Testis (tissue), 3 donors: Measurements from ENCODE around the gene AFAP1. TPM values are rescaled to one million over a fixed set of nuclear protein-coding genes. Genes with fewer than 3 reads are reported as not detected.

Experiments used
- DNase-seq: peaks from one replicate; pipeline ENCODE4 v3.0.0-alpha.2; 2019
- H3K27ac ChIP-seq, 2 donors: fragments of 200-600 bp; sonication (generic); one replicate each; pipeline ENCODE4 v1.5.1; 2019
- H3K27me3 ChIP-seq: fragments of 200-600 bp; sonication (generic); one replicate; pipeline ENCODE4 v1.5.1; 2019
- H3K36me3 ChIP-seq: fragments of 200-600 bp; sonication (generic); one replicate; pipeline ENCODE4 v1.5.1; 2017; ENCODE audit warnings: low read depth; ENCODE audit errors: missing control alignments
- H3K4me1 ChIP-seq: fragments of 200-600 bp; sonication (generic); one replicate; pipeline ENCODE4 v1.5.1; 2019
- H3K4me3 ChIP-seq, 2 donors: fragments of 200-600 bp; sonication (generic); one replicate each; pipeline ENCODE4 v1.5.1; 2017 to 2019
- H3K9me3 ChIP-seq: fragments of 200-600 bp; sonication (generic); one replicate; pipeline ENCODE4 v1.5.1; 2017
- POLR2A ChIP-seq: fragments of 450-650 bp; IDR thresholded peaks from one replicate; pipeline ENCODE4 v1.6.1; 2017; ENCODE audit warnings: antibody characterized with exemption, mild to moderate bottlenecking, moderate library complexity
- WGBS, 2 donors: methylation state at CpG; one replicate each; pipeline ENCODE4 v1.1.5; 2018; 5-methylcytosine and 5-hydroxymethylcytosine counted together
- intact Hi-C: fragments of 100-400 bp; cut with DNase I; formaldehyde crosslinking; loops from one replicate; pipeline ENCODE4 v1.15.1; 2023; ENCODE audit warnings: low total_unique reads
- polyA plus RNA-seq: library from polyadenylated mRNA; stranded (reverse); fragments of 350-450 nt; fragmentation: Illumina TruSeq; extraction: RNeasy Lipid Tissue Mini Kit (QIAGEN cat#74804); gene quantifications from one replicate; pipeline ENCODE4 v1.2.3, GENCODE V29; 2014; ENCODE audit warnings: low read depth, low replicate concordance; ENCODE audit not compliant: insufficient read depth
- total RNA-seq, 2 donors: library from RNA; depleted of rRNA; stranded (reverse); fragments of >200 nt; gene quantifications; one replicate each; pipeline ENCODE4 v1.2.3, GENCODE V29; 2016
- TF ChIP-seq, protein P1 (sequence below), 3 experiments: fragments of 450-650 bp in 2 of 3; fragments of 200-600 bp in 1 of 3; sonication (generic) in 1 of 3; IDR thresholded peaks; one replicate each; pipeline ENCODE4 v1.5.1; 2016 to 2019; ENCODE audit warnings: antibody characterized with exemption in 3 of 3, mild to moderate bottlenecking in 2 of 3, moderate library complexity in 1 of 3

AFAP1 gene
- total and polyA plus RNA-seq, 3 donors from 2014 or later, result 23.1 to 52.4 (median 51.4) TPM

DNA sequence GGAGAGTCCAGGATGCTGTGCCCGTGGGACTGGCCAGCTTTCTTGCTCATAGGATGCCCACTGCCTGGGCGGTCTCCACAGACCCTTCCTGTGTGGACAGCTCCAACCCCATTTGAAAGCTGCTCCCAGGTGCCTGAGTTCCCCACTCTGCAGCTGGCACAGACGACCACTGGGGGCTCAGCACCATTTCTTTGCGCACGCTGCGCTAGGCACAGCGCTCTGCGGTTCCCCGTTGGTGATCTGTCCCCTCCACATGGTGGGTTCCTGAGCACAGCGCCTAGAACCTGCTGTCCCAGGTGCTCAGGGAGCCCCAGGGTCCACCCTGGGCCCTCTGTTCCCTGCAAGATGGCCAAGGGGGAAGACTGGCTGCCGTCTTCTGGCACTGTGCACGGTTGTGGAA is 45.4 kb upstream of the AFAP1 start:
- Histone ChIP-seq H3K36me3 (no peaks in the 10 kb centered on the region), H3K27ac (no peak overlapping the region), H3K27me3 (no peaks in the 10 kb centered on the region), H3K4me1 (no peaks in the 10 kb centered on the region), H3K4me3 (no peak overlapping the region), H3K9me3 (no peaks in the 10 kb centered on the region)
- intact Hi-C loops, result no loop called here
- no peak for DNase-seq
- 90 to 93% methylated on average over 10 to 12 of the region's 12 CpGs for WGBS, 2 donors
- TF ChIP-seq, protein P1, sequence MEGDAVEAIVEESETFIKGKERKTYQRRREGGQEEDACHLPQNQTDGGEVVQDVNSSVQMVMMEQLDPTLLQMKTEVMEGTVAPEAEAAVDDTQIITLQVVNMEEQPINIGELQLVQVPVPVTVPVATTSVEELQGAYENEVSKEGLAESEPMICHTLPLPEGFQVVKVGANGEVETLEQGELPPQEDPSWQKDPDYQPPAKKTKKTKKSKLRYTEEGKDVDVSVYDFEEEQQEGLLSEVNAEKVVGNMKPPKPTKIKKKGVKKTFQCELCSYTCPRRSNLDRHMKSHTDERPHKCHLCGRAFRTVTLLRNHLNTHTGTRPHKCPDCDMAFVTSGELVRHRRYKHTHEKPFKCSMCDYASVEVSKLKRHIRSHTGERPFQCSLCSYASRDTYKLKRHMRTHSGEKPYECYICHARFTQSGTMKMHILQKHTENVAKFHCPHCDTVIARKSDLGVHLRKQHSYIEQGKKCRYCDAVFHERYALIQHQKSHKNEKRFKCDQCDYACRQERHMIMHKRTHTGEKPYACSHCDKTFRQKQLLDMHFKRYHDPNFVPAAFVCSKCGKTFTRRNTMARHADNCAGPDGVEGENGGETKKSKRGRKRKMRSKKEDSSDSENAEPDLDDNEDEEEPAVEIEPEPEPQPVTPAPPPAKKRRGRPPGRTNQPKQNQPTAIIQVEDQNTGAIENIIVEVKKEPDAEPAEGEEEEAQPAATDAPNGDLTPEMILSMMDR (IDR thresholded peaks at IDR 0.05), result no peak
- TF ChIP-seq POLR2A, result no peak

DNA sequence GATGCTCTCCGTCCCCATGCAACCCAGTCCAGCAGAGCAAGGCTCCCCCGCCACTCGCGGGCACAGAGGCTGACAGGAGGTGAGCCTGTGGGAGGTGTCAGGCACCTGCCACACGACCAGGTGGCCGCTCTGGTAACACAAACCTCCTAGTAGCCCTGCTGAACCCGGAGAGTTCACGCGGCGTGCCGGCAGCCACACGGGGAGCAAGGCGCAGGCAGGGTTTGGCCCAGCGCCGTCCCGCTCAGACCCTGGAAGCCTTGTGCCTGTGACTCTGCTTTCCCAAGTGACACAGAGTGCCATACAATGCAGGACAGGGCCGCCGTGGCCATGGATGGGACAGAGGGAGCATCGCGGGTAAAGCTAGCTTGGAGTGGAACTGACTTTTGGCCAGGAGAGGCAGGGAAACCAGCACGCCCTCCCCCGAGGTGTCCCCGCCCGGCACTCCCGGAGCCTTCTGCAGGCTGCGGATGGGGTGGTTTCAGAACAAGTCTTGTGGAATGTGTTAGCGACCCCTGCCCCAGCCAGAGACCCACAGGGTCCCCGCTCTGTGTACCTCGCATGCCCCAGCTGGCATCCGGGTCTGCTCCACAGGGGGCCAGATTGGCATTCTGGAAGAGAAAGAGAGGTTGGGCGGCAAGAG is 44.7 kb upstream of the AFAP1 start:
- Histone ChIP-seq H3K4me3 (no peak overlapping the region), H3K9me3 (no peaks in the 10 kb centered on the region), H3K27ac (no peak overlapping the region), H3K36me3 (no peaks in the 10 kb centered on the region), H3K4me1 (no peaks in the 10 kb centered on the region), H3K27me3 (no peaks in the 10 kb centered on the region)
- intact Hi-C loops, result no loop called here
- 91 to 92% methylated on average over 3 to 31 of the region's 31 CpGs for WGBS, 2 donors
- no peak for DNase-seq
- TF ChIP-seq POLR2A, result no peak
- TF ChIP-seq, protein P1 (IDR thresholded peaks at IDR 0.05), result no peak

DNA sequence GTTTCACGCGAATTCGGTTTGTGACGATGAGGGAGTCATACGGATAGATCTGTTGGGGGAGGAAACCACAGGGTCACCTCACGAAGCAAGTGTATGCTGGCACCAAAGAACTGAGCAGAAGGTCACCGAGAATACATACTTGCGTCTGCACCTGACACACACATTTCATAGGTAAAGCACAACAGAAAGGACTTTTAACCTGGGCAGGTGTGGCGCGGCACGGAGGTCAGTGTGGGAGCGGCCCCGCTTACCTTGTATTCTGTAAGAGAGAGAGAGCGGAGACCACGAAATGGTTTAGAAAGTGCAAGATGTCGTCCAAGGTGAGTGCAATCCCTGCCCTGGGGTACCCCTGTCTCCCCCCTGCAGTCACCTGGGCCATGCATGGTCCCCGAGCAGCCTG is 43.6 kb upstream of the AFAP1 start:
- no peak overlapping the region for H3K4me3 ChIP-seq
- H3K27ac ChIP-seq, result no peak overlapping the region
- H3K27me3 ChIP-seq, result no peaks in the 10 kb centered on the region
- no peak for DNase-seq
- 94 to 97% methylated on average over 17 of the region's 17 CpGs for WGBS, 2 donors
- TF ChIP-seq, protein P1 (IDR thresholded peaks at IDR 0.05), result no peak
- no peak for TF ChIP-seq POLR2A
- no peaks in the 10 kb centered on the region for H3K4me1 ChIP-seq
- H3K36me3 ChIP-seq, result no peaks in the 10 kb centered on the region
- intact Hi-C loops, result no loop called here
- no peaks in the 10 kb centered on the region for H3K9me3 ChIP-seq

DNA sequence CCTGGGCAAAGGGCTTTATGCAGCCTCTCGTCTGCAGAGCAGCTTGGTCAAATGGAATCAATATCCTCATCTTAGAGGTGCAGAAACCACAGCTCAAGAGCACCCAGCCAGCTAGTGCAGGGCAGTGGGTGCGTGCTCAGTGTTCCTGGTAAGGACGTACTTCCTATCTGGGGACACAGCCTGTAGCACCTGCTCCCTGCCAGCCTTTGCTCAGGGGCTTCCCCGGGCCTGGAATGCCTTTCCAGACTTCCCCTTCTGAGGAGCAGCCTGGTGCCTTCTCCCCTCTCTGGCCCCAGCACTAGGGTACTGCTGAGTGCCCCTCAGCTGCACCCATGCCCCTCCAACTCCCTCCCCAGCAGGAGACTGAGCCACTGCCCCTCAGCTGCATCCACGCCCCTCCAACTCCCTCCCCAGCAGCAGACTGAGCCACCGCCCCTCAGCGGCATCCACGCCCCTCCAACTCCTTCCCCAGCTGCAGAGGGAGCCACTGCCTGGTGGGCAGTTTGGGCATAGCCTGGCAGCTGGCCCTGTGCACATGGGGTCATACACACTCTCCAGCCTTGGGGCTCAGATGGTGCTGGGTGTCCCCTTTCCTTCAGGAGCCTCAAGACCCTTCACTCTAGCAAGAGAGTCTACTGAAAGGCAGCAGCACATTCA is 42.2 kb upstream of the AFAP1 start:
- Histone ChIP-seq H3K4me3 (no peak overlapping the region), H3K9me3 (no peaks in the 10 kb centered on the region), H3K27ac (no peak overlapping the region), H3K36me3 (no peaks in the 10 kb centered on the region), H3K27me3 (no peaks in the 10 kb centered on the region), H3K4me1 (no peaks in the 10 kb centered on the region)
- DNase-seq, result no peak
- 91 to 98% methylated on average over 5 to 8 of the region's 8 CpGs for WGBS, 2 donors
- TF ChIP-seq, protein P1 (IDR thresholded peaks at IDR 0.05), result no peak
- TF ChIP-seq POLR2A, result no peak
- intact Hi-C loops, result no loop called here

DNA sequence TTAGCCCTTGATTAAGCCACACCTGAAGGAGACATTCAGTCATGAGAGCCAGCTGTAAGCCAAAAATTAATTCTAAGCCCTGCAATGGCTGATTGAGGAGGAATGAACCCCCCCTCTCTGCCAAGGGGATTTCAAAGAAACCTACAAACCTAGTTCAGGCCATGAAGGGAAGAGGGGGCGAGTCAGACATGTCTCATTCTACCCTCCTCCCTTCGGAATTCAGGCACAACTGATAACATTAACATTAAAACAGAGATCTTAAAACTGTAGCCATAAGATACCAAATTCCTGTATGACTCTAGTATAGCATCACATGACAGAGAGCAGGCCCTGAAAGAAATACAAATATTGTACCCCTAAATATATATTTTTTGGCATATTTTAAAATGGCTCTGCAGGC is 40.4 kb upstream of the AFAP1 start:
- WGBS, 2 donors, result 86 to 88% methylated on average over 2 of the region's 2 CpGs
- TF ChIP-seq, protein P1 (IDR thresholded peaks at IDR 0.05), result no peak
- TF ChIP-seq POLR2A, result no peak
- no peaks in the 10 kb centered on the region for H3K9me3 ChIP-seq
- no peaks in the 10 kb centered on the region for H3K36me3 ChIP-seq
- H3K27me3 ChIP-seq, result no peaks in the 10 kb centered on the region
- no peak overlapping the region for H3K27ac ChIP-seq
- no peak for DNase-seq
- H3K4me3 ChIP-seq, result no peak overlapping the region
- intact Hi-C loops, result no loop called here
- H3K4me1 ChIP-seq, result no peaks in the 10 kb centered on the region
